Chondrocyte (in vitro differentiated cells): ENCODE measurements around the gene RGS6. TPM values are rescaled to one million over a fixed set of nuclear protein-coding genes. Genes with fewer than 3 reads are reported as not detected.

Experiments
- DNase-seq: peaks from one replicate; pipeline ENCODE4 v3.0.0; 2021; ENCODE audit warnings: mixed read lengths, low spot score
- H3K27ac Mint-ChIP-seq: one replicate; pipeline ENCODE4 v1.8.0; 2021; ENCODE audit warnings: mild to moderate bottlenecking, moderate library complexity, mixed read lengths; ENCODE audit not compliant: unreplicated experiment
- H3K27me3 Mint-ChIP-seq: 2 replicates; pipeline ENCODE4 v1.8.0; 2021; ENCODE audit warnings: low read depth, mixed read lengths
- H3K36me3 Mint-ChIP-seq: 2 replicates; pipeline ENCODE4 v1.8.0; 2021; ENCODE audit warnings: low read depth, mixed read lengths
- H3K4me1 Mint-ChIP-seq: 2 replicates; pipeline ENCODE4 v1.8.0; 2021; ENCODE audit warnings: low read depth, mild to moderate bottlenecking, mixed read lengths
- H3K4me3 Mint-ChIP-seq: one replicate; pipeline ENCODE4 v1.8.0; 2021; ENCODE audit warnings: mild to moderate bottlenecking, moderate library complexity, mixed read lengths; ENCODE audit not compliant: unreplicated experiment
- H3K9me3 Mint-ChIP-seq: 2 replicates; pipeline ENCODE4 v1.8.0; 2021; ENCODE audit warnings: low read depth, mixed read lengths
- CTCF ChIP-seq: fragments of 200-600 bp; sonication (generic); IDR thresholded peaks from 2 replicates; pipeline ENCODE4 v1.5.0; 2021; ENCODE audit warnings: antibody characterized with exemption, mild to moderate bottlenecking, moderate library complexity
- total RNA-seq: library from RNA; stranded (reverse); gene quantifications from 3 replicates; pipeline ENCODE4 v1.2.1, GENCODE V29; 2021

Gene RGS6
- total RNA-seq, 1 donor from 2014 or later: 0.12 TPM

- no peak overlapping the region for H3K27ac Mint-ChIP-seq
- H3K27me3 Mint-ChIP-seq: peaks cover 22% of the 10 kb centered on the region
- TF ChIP-seq CTCF: peak; percentile 50
- no peaks in the 10 kb centered on the region for H3K4me1 Mint-ChIP-seq
- DNase-seq: no peak
- no peaks in the 10 kb centered on the region for H3K36me3 Mint-ChIP-seq
- H3K4me3 Mint-ChIP-seq: no peak overlapping the region
- H3K9me3 Mint-ChIP-seq: peaks cover 3% of the 10 kb centered on the region
These were observed 360.4 kb downstream of the RGS6 start for GRCh38 chr14:72292689-72293024.

- TF ChIP-seq CTCF: no peak
- no peak overlapping the region for H3K27ac Mint-ChIP-seq
- no peaks in the 10 kb centered on the region for H3K36me3 Mint-ChIP-seq
- peaks cover 24% of the 10 kb centered on the region for H3K9me3 Mint-ChIP-seq
- H3K27me3 Mint-ChIP-seq: no peaks in the 10 kb centered on the region
- DNase-seq: no peak
- no peaks in the 10 kb centered on the region for H3K4me1 Mint-ChIP-seq
- no peak overlapping the region for H3K4me3 Mint-ChIP-seq
These were observed 369.1 kb downstream of the RGS6 start for GRCh38 chr14:72301352-72301751.

- no peaks in the 10 kb centered on the region for H3K4me1 Mint-ChIP-seq
- H3K9me3 Mint-ChIP-seq: peaks cover 24% of the 10 kb centered on the region
- H3K36me3 Mint-ChIP-seq: no peaks in the 10 kb centered on the region
- H3K27me3 Mint-ChIP-seq: no peaks in the 10 kb centered on the region
- DNase-seq: no peak
- TF ChIP-seq CTCF: no peak
- no peak overlapping the region for H3K4me3 Mint-ChIP-seq
- H3K27ac Mint-ChIP-seq: no peak overlapping the region
These were observed 371.7 kb downstream of the RGS6 start for GRCh38 chr14:72303930-72304329.

- peaks cover under 1% of the 10 kb centered on the region for H3K4me1 Mint-ChIP-seq
- TF ChIP-seq CTCF: no peak
- H3K4me3 Mint-ChIP-seq: no peak overlapping the region
- peaks cover 24% of the 10 kb centered on the region for H3K9me3 Mint-ChIP-seq
- peaks cover 2% of the 10 kb centered on the region for H3K27me3 Mint-ChIP-seq
- H3K36me3 Mint-ChIP-seq: no peaks in the 10 kb centered on the region
- H3K27ac Mint-ChIP-seq: no peak overlapping the region
- DNase-seq: no peak
These were observed 373.3 kb downstream of the RGS6 start for GRCh38 chr14:72305561-72305960.

- peaks cover 2% of the 10 kb centered on the region for H3K27me3 Mint-ChIP-seq
- peaks cover 4% of the 10 kb centered on the region for H3K4me1 Mint-ChIP-seq
- DNase-seq: no peak
- no peak overlapping the region for H3K4me3 Mint-ChIP-seq
- peaks cover 21% of the 10 kb centered on the region for H3K9me3 Mint-ChIP-seq
- H3K27ac Mint-ChIP-seq: no peak overlapping the region
- no peak for TF ChIP-seq CTCF
- no peaks in the 10 kb centered on the region for H3K36me3 Mint-ChIP-seq
These were observed 376.8 kb downstream of the RGS6 start for GRCh38 chr14:72308967-72309485.
